ENCODE results near the gene KIAA1328. TPM values are rescaled to one million over a fixed set of nuclear protein-coding genes. Genes with fewer than 3 reads are reported as not detected.

Gene KIAA1328
- total RNA-seq, 4 donors from 2014 or later, result 15.4 to 51.2 (median 18.8) TPM

DNA sequence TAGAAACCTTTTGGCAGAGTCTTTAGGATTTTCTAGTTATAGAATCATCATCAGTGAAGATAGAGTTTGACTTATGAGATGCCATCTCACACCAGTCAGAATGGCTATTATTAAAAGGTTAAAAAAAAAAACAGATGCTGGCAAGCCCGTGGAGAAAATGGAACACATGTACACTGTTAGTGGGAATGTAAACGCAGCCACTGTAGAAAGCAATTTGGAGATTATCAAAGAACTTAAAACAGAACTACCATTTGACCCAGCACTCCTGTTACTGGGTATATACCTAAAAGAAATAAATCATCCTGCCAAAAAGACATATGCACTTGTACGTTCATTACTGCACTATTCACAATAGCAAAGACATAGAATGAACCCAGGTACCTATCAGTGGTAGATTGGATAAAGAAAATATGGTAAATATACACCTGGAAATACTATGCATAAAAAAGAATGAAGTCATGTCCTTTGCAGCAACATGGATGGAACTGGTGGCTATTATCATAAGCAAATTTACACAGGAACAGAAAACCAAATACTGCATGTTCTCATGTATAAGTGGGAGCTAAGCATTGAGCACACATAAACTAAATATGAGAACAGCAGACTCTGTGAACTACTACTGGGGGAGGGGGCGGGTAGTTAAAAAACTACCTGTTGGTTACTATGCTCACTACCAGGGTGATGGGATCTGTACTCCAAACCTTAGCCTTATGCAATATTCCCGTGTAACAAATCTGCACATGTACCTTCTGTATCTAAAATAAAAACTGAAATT, 279.0 kb downstream of the KIAA1328 start:
- no peak for DNase-seq
- H3K9me3 ChIP-seq, result peaks cover 0 to 6% (median 0%) of the 10 kb centered on the region in 4 donors
- TF ChIP-seq, protein P1, sequence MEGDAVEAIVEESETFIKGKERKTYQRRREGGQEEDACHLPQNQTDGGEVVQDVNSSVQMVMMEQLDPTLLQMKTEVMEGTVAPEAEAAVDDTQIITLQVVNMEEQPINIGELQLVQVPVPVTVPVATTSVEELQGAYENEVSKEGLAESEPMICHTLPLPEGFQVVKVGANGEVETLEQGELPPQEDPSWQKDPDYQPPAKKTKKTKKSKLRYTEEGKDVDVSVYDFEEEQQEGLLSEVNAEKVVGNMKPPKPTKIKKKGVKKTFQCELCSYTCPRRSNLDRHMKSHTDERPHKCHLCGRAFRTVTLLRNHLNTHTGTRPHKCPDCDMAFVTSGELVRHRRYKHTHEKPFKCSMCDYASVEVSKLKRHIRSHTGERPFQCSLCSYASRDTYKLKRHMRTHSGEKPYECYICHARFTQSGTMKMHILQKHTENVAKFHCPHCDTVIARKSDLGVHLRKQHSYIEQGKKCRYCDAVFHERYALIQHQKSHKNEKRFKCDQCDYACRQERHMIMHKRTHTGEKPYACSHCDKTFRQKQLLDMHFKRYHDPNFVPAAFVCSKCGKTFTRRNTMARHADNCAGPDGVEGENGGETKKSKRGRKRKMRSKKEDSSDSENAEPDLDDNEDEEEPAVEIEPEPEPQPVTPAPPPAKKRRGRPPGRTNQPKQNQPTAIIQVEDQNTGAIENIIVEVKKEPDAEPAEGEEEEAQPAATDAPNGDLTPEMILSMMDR (IDR thresholded peaks at IDR 0.05), result no peak
- TF ChIP-seq POLR2A (IDR thresholded peaks at IDR 0.05), result no peak
- no peak overlapping the region for H3K4me3 ChIP-seq
- no peaks in the 10 kb centered on the region for H3K27me3 ChIP-seq
- H3K27ac ChIP-seq, result no peak overlapping the region
- H3K4me1 ChIP-seq, result no peaks in the 10 kb centered on the region
- no peaks in the 10 kb centered on the region for H3K36me3 ChIP-seq

DNA sequence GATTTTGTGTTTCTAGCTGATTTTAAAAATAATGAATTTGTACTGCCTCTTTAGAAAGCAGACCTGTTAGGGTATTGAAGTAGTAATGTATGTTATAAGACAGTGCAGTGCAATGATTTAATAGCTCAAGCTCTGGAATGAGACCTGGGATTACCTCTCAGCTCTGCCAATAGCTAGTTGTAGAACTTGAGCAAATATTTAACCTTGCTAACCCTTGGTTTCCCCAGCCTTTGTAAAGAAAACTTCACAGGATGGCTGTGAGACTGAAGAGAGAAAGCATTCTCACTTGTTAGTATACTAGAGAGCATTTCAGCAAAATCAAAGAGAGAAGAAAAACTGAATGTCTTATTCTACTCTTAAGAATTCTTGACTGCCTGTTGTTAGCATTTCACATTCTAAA, 293.9 kb downstream of the KIAA1328 start:
- Histone ChIP-seq H3K27me3 (no peaks in the 10 kb centered on the region), H3K4me3 (no peak overlapping the region), H3K36me3 (no peaks in the 10 kb centered on the region), H3K4me1 (no peaks in the 10 kb centered on the region), H3K9me3 (no peaks in the 10 kb centered on the region), H3K27ac (no peak overlapping the region)
- no peak for DNase-seq
- TF ChIP-seq, protein P1 (IDR thresholded peaks at IDR 0.05), result no peak
- no peak for TF ChIP-seq POLR2A (IDR thresholded peaks at IDR 0.05)

DNA sequence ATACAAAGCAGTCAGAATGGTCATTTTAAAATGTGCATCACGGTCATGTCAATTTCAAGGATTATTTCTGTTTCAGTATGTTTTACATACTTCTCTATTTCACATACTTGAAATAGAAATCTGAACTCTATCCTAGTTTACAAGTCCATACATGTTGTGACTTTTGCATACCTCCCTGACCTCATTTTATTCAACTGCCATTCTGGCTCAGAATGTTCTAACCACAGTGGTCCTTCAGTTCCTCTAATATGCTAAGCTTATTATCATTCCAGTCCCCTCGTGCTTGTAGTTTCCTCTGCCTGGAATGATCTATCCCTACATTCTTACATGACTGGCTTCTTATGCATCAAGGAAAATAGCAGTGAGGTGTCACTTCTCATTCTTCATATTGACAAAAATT, 295.6 kb downstream of the KIAA1328 start:
- H3K27ac ChIP-seq, result no peak overlapping the region
- no peak for DNase-seq
- H3K27me3 ChIP-seq, result no peaks in the 10 kb centered on the region
- H3K4me3 ChIP-seq, result no peak overlapping the region
- TF ChIP-seq, protein P1 (IDR thresholded peaks at IDR 0.05), result no peak
- H3K9me3 ChIP-seq, result no peaks in the 10 kb centered on the region
- no peaks in the 10 kb centered on the region for H3K36me3 ChIP-seq
- H3K4me1 ChIP-seq, result no peaks in the 10 kb centered on the region

DNA sequence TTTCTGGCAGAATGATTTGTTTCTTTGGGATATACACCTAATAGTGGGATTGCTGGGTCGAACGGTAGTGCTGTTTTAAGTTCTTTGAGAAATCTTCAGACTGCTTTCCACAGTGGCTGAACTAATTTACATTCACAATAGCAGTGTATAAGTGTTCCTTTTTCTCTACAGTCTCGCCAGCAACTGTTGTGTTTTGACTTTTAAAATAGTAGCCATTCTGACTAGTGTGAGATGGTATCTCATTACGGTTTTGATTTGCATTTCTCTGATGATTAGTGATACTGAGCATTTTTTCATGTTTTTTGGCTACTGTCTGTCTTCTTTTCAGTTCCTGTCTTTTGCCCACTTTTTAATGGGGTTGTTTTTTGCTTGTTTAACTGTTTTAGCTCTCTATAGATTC, 306.2 kb downstream of the KIAA1328 start:
- H3K4me1 ChIP-seq, result no peaks in the 10 kb centered on the region
- no peak overlapping the region for H3K4me3 ChIP-seq
- no peak overlapping the region for H3K27ac ChIP-seq
- H3K36me3 ChIP-seq, result no peaks in the 10 kb centered on the region
- H3K9me3 ChIP-seq, result peaks cover 0 to 7% (median 0%) of the 10 kb centered on the region in 4 donors
- no peak for TF ChIP-seq POLR2A (IDR thresholded peaks at IDR 0.05)
- TF ChIP-seq, protein P1 (IDR thresholded peaks at IDR 0.05), result no peak
- no peak for DNase-seq
- H3K27me3 ChIP-seq, result no peaks in the 10 kb centered on the region

DNA sequence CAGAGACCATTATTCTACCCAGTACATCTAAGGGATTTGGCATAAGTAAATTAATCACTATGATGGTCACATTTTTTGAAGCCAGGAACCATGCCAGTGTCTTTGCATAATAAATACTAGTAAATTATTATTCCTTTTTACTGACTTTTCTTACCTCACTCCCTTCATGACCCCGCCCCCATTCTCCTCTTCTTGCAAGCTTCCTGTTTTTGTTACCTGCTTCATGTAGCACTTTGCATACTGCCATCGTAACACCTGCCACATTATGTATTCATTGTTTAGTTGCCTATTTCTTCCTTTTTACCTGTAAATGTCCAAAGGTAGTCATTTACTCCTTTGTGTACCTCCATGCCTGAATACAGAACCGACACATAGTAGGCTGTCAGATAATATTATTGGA, 309.5 kb downstream of the KIAA1328 start:
- Histone ChIP-seq H3K36me3 (no peaks in the 10 kb centered on the region), H3K4me3 (no peak overlapping the region), H3K4me1 (no peaks in the 10 kb centered on the region), H3K27me3 (no peaks in the 10 kb centered on the region), H3K27ac (no peak overlapping the region), H3K9me3 (peaks cover 0 to 7% (median 0%) of the 10 kb centered on the region in 4 donors)
- no peak for TF ChIP-seq POLR2A (IDR thresholded peaks at IDR 0.05)
- TF ChIP-seq, protein P1 (IDR thresholded peaks at IDR 0.05), result no peak
- no peak for DNase-seq

Data from Peyer's patch (tissue), 4 donors.